GM12865 (cell line): Measurements from ENCODE around the gene RUSC2.
"Not testable (repeated sequence)": the region's sequence is repeated elsewhere in the genome, so short reads cannot be mapped to it uniquely, and the experiment has no call there.

Experiments
- DNase-seq: peaks from one replicate; pipeline ENCODE4 v3.0.0; 2010; ENCODE audit warnings: low read depth
- H3K4me3 ChIP-seq: 2 replicates; pipeline ENCODE4 v1.5.1; 2011; ENCODE audit warnings: mild to moderate bottlenecking, low read depth, low read length, control low read depth
- TF ChIP-seq, protein P1 (sequence below): IDR thresholded peaks from 2 replicates; pipeline ENCODE4 v1.5.1; 2011; ENCODE audit warnings: low read length, control low read depth, low read depth, inconsistent platforms; ENCODE audit not compliant: insufficient read depth; ENCODE audit errors: missing control alignments

The RUSC2 gene

DNA sequence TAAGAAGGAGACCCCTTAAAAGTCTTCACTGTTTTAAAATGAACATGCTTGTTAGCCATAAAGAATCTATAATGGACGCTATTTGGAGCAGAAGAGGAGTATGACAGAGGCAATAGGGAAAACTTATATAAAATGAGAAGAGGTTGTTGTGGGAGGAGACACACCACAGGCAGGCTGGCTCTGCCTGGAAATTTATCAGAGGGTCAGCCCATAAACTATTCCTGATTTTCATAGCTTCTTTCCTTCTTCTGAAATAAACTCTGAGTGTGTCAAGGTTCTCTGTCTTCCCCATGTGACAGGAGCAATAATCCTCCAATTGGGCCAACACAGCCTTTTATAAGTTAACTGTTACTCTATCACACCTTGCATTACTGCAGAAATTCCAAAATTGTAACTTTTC is 19.6 kb upstream of the RUSC2 start:
- TF ChIP-seq, protein P1, sequence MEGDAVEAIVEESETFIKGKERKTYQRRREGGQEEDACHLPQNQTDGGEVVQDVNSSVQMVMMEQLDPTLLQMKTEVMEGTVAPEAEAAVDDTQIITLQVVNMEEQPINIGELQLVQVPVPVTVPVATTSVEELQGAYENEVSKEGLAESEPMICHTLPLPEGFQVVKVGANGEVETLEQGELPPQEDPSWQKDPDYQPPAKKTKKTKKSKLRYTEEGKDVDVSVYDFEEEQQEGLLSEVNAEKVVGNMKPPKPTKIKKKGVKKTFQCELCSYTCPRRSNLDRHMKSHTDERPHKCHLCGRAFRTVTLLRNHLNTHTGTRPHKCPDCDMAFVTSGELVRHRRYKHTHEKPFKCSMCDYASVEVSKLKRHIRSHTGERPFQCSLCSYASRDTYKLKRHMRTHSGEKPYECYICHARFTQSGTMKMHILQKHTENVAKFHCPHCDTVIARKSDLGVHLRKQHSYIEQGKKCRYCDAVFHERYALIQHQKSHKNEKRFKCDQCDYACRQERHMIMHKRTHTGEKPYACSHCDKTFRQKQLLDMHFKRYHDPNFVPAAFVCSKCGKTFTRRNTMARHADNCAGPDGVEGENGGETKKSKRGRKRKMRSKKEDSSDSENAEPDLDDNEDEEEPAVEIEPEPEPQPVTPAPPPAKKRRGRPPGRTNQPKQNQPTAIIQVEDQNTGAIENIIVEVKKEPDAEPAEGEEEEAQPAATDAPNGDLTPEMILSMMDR, result no peak

DNA sequence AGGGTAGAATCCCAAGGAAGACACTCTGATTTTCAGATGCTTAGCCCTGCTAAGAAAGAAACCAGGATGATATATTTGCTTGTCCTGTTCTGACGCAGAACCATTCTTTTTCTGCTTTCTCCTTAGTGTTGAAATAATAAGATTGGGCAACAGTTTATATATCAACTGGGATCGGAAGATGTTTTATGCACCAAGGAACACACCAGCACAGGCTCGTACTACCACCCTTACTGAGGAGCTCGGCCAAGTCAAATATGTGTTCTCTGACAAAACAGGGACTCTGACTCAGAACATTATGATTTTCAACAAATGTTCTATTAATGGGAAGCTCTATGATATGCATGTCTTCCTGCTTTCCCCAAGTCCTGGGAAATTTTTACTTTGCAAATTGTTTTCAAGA is 19.0 kb upstream of the RUSC2 start:
- TF ChIP-seq, protein P1, result no peak
- H3K4me3 ChIP-seq, result no peak overlapping the region
- no peak for DNase-seq

More for the DNA sequence above, 19.6 kb upstream of the RUSC2 start:
- no peak for DNase-seq
- no peak overlapping the region for H3K4me3 ChIP-seq

DNA sequence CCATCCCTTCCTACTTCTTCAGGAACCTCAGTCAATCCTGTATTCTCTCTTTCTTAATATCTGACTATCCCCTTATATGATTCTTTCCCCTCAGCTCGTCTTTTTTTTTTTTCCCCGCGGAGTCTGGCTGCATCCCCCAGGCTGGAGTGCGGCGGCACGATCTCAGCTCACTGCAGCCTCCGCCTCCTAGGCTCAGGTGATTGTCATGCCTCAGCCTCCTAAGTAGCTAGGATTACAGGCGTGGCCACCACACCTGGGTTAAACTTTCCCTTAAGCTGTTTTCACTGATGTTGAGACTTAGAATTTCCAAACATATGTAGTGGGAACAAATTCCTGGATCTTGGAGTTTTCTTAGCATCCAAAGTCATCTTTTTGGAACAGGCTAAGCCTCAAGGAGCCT is 13.3 kb upstream of the RUSC2 start:
- DNase-seq, result no peak
- TF ChIP-seq, protein P1, result no peak
- H3K4me3 ChIP-seq, result no peak overlapping the region

DNA sequence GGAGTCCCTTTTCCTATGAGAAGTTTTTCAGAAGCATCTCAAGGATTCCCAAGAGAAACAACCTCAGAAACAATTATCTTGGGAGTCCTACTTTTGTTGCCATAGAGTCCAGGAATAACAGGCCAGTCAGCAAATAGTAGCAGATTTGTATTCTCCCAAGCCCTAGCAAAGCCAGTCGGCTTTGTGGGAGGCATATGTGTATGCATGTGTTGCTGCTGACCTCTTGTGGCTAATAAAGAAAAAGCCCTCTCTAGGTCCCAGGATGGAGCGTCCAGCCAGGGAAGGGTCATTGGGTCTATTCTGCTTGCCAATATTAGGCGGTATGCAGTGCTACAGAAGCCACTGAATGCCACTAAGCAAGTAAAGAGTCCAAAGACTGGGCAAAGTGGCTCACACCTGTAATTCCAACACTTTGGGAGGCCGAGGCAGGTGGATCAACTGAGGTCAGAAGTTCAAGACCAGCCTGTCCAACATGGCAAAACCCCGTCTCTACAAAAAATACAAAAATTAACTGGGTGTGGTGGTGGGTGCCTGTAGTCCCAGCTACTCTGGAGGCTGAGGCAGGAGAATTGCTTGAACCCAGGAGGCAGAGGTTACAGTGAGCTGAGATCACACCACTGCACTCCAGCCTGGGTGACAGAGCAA is 12.6 kb upstream of the RUSC2 start:
- TF ChIP-seq, protein P1, result peak; percentile 77
- DNase-seq, result peak; percentile 72
- H3K4me3 ChIP-seq, result not testable (repeated sequence)

DNA sequence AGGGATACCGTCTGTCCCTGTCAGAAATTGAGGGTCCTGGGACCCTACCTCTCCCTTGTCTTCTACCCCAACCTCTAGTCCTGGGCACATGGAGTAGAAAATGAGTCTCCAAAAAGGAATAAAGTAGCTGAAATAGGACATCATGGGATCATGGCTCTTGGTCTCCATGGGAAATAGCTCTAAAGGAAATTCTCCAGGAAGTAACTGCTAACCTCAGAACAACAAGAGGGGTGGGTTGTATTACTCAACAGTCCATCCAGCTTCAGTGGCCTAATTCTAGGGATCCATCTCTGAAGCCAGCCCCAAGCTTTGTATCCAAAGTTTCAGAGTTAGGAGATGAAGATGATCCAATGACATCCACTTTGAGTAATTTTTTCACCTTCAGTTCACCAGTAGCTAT is 11.0 kb upstream of the RUSC2 start:
- no peak overlapping the region for H3K4me3 ChIP-seq
- DNase-seq, result no peak
- TF ChIP-seq, protein P1, result no peak

DNA sequence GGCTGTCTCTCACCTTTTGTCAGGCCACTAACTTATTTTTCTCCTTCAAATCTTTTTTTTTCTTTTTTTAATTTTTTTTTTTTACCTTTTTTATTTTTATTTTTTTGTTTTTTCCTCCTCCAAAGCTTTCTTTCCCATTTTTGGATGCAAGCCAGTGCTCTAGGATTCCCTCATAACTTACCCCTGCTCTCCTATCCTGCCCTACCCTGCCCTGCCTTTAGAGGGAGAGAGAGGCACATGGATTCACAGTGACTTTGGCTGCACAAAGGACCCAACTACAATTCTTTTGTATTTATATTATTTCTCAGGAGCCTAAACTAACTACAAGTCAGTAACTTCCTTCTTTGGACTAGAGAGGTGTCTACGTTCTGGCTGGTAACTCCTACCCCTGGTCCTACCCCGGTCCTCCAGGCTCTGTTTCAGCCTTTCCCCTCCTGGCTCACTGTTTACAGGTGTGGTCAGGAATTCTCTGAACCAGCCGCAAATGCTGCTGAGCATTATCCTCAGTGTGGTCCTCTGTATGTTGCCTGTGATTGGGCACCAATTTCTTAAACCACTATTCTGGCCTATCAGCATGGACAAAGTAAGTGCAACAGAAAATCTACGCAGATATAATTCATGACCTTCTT is 8.4 kb upstream of the RUSC2 start:
- H3K4me3 ChIP-seq, result no peak overlapping the region
- peak; percentile 29 for DNase-seq
- TF ChIP-seq, protein P1, result peak; percentile 60

DNA sequence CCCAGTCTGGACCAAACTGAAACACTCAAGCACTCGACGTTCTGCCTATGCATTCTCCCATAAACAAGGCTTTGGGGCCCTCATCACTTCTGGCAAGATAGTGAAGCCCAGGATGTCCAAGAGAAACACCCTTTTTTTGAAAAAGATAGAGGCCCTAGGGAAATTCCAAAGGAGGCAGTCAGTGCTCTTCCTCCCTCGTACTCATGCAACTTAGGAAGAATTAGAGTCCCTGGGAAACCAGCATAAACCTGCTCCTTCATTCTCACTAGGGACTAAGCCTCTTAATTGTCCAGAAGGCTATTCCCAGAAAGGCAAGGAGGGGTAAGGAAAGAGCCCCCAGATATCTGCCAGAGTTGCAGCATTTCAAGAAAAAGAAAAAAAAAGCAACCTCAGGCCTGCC is 7.8 kb upstream of the RUSC2 start:
- TF ChIP-seq, protein P1, result no peak
- DNase-seq, result no peak

More for the DNA sequence above, 7.8 kb upstream of the RUSC2 start:
- H3K4me3 ChIP-seq, result no peak overlapping the region
